WTC11 (cell line): ENCODE measurements around the gene BLOC1S3. TPM values are rescaled to one million over a fixed set of nuclear protein-coding genes. Genes with fewer than 3 reads are reported as not detected.

ENCODE experiments used
- CREB1 ChIP-seq: sonication (generic); formaldehyde crosslinking; IDR thresholded peaks from 2 replicates; pipeline ENCODE4 v1.8.0; 2023; ENCODE audit warnings: mild to moderate bottlenecking, missing genetic modification reagents
- CREM ChIP-seq: sonication (generic); formaldehyde crosslinking; IDR thresholded peaks from 2 replicates; pipeline ENCODE4 v1.8.1; 2022; ENCODE audit warnings: mild to moderate bottlenecking, missing genetic modification reagents, moderate library complexity
- ELF4 ChIP-seq: sonication (generic); formaldehyde crosslinking; IDR thresholded peaks from 2 replicates; pipeline ENCODE4 v1.8.1; 2022; ENCODE audit warnings: low read depth, mild to moderate bottlenecking, moderate library complexity, missing genetic modification reagents
- GABPB1 ChIP-seq: sonication (generic); formaldehyde crosslinking; IDR thresholded peaks from 2 replicates; pipeline ENCODE4 v1.8.1; 2023; ENCODE audit warnings: mild to moderate bottlenecking, missing genetic modification reagents
- GRHL2 ChIP-seq: fragments of 250-450 bp; sonication (Bioruptor Pico); IDR thresholded peaks from 2 replicates; pipeline ENCODE4 v1.8.0; 2022; ENCODE audit warnings: mild to moderate bottlenecking, moderate library complexity; ENCODE audit not compliant: insufficient replicate concordance, severe bottlenecking
- JAZF1 ChIP-seq: fragments of 250-450 bp; sonication (Bioruptor Pico); IDR thresholded peaks from 2 replicates; pipeline ENCODE4 v1.9.0; 2021; ENCODE audit warnings: moderate library complexity, mild to moderate bottlenecking, inconsistent platforms
- KAT7 ChIP-seq: sonication (generic); formaldehyde crosslinking; IDR thresholded peaks from 2 replicates; pipeline ENCODE4 v1.8.1; 2023; ENCODE audit warnings: missing genetic modification reagents, mild to moderate bottlenecking, borderline replicate concordance
- MYBL2 ChIP-seq: sonication (generic); formaldehyde crosslinking; IDR thresholded peaks from 2 replicates; pipeline ENCODE4 v1.8.1; 2023; ENCODE audit warnings: mild to moderate bottlenecking, moderate library complexity, missing genetic modification reagents
- NFE2L1 ChIP-seq: sonication (generic); formaldehyde crosslinking; IDR thresholded peaks from 2 replicates; pipeline ENCODE4 v1.8.1; 2023; ENCODE audit warnings: missing genetic modification reagents
- PRRX2 ChIP-seq: fragments of 250-450 bp; sonication (Bioruptor Pico); IDR thresholded peaks from 2 replicates; pipeline ENCODE4 v1.8.0; 2021; ENCODE audit warnings: mild to moderate bottlenecking
- SMAD4 ChIP-seq: sonication (generic); formaldehyde crosslinking; IDR thresholded peaks from 2 replicates; pipeline ENCODE4 v1.8.0; 2022; ENCODE audit warnings: mild to moderate bottlenecking, missing genetic modification reagents
- SOX15 ChIP-seq: fragments of 250-450 bp; sonication (Bioruptor Pico); IDR thresholded peaks from 2 replicates; pipeline ENCODE4 v1.9.0; 2021; ENCODE audit warnings: mild to moderate bottlenecking
- ZNF121 ChIP-seq: sonication (generic); formaldehyde crosslinking; IDR thresholded peaks from 2 replicates; pipeline ENCODE4 v1.8.0; 2023; ENCODE audit warnings: missing genetic modification reagents
- ZNF138 ChIP-seq: sonication (generic); formaldehyde crosslinking; conservative IDR thresholded peaks from 2 replicates; pipeline ENCODE4 v1.8.1; 2022; ENCODE audit warnings: mild to moderate bottlenecking, moderate library complexity, missing genetic modification reagents
- ZNF396 ChIP-seq: fragments of 250-450 bp; sonication (Bioruptor Pico); IDR thresholded peaks from 2 replicates; pipeline ENCODE4 v1.8.0; 2021; ENCODE audit warnings: mild to moderate bottlenecking, moderate library complexity, borderline replicate concordance
- total RNA-seq: library from RNA; stranded (reverse); gene quantifications from 3 replicates; pipeline ENCODE4 v1.2.3, GENCODE V29; 2021
- TF ChIP-seq, protein P1 (sequence below): sonication (generic); formaldehyde crosslinking; IDR thresholded peaks from 2 replicates; pipeline ENCODE4 v1.8.1; 2022; ENCODE audit warnings: mild to moderate bottlenecking, moderate library complexity, missing genetic modification reagents
- TF ChIP-seq, protein P2 (sequence below): sonication (generic); formaldehyde crosslinking; IDR thresholded peaks from 2 replicates; pipeline ENCODE4 v1.8.0; 2023; ENCODE audit warnings: mild to moderate bottlenecking, missing genetic modification reagents
- TF ChIP-seq, protein P3 (sequence below): sonication (generic); formaldehyde crosslinking; IDR thresholded peaks from 2 replicates; pipeline ENCODE4 v1.8.0; 2022; ENCODE audit warnings: mild to moderate bottlenecking, missing genetic modification reagents
- TF ChIP-seq, protein P4 (sequence below): sonication (generic); formaldehyde crosslinking; IDR thresholded peaks from 2 replicates; pipeline ENCODE4 v1.8.1; 2023; ENCODE audit warnings: mild to moderate bottlenecking, missing genetic modification reagents
- TF ChIP-seq, protein P5 (sequence below): sonication (generic); formaldehyde crosslinking; IDR thresholded peaks from 2 replicates; pipeline ENCODE4 v1.8.1; 2023; ENCODE audit warnings: mild to moderate bottlenecking, missing genetic modification reagents, moderate library complexity
- TF ChIP-seq, protein P6 (sequence below): fragments of 250-450 bp; sonication (Bioruptor Pico); IDR thresholded peaks from 2 replicates; pipeline ENCODE4 v1.9.0; 2021; ENCODE audit warnings: mild to moderate bottlenecking
- TF ChIP-seq, protein P7 (sequence below): sonication (generic); formaldehyde crosslinking; conservative IDR thresholded peaks from 2 replicates; pipeline ENCODE4 v1.8.1; 2023; ENCODE audit warnings: mild to moderate bottlenecking, low read depth, missing genetic modification reagents, moderate library complexity

The BLOC1S3 gene
- total RNA-seq, 1 experiment from 2014 or later: 10.0 TPM

DNA sequence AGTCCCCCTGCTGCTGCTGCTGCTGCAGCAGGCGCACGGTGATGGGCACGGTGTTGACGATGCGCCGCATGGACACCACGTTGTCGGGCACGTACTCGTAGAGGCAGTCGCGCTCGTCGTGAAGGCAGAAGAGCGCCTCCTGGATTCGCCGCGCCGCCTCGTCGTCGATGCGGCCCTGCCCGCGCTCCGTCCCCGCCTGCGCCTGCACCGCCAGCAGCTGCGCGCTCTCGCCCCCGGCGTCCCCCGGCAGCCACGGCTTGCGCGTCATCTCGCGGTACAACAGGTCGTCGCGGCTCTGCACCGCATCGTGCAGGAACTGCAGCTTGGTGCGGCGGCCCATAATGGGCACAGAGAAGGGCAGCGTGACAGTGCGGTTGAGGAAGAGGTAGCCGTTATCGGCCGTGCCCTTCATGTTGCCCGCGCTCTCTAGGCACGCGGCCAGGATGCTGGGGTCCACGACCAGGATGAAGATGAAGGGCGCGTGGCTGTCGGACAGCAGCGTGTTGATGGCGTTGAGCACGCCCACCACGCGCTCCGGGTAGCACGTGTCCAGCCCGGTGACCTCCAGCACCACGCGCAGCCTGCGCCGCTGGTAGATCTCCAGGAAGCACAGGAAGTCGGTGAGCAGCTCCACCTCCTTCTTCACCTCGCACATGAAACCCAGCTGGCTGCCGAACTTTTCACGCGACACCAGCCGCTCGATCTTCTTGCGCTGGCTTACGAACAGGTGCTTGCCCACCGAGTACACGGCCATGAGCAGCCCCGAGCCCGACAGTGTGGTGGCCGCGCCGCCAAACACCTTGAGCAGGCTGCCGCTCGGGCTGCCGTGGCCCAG, 25.9 kb upstream of the BLOC1S3 start (continued):
- TF ChIP-seq CREM (CRISPR knock-in tag) (peak; percentile 76; the same call in 1 of the 2 replicates), MYBL2 (CRISPR knock-in tag) (no peak; the same call in 1 of the 2 replicates), JAZF1 (CRISPR knock-in tag) (no peak), ZNF396 (CRISPR knock-in tag) (no peak), KAT7 (no peak), GABPB1 (CRISPR knock-in tag) (no peak), SMAD4 (CRISPR knock-in tag) (no peak; the same call in 1 of the 2 replicates), GRHL2 (no peak), SOX15 (CRISPR knock-in tag) (no peak), PRRX2 (CRISPR knock-in tag) (0 out of 2 replicates have a peak, but pooled peaks have one; percentile 25), NFE2L1 (peak; percentile 14; the same call in 1 of the 2 replicates), ZNF121 (CRISPR knock-in tag) (no peak), ELF4 (CRISPR knock-in tag) (no peak), ZNF138 (peak; percentile 93), CREB1 (CRISPR knock-in tag) (no peak)
- TF ChIP-seq, protein P1, sequence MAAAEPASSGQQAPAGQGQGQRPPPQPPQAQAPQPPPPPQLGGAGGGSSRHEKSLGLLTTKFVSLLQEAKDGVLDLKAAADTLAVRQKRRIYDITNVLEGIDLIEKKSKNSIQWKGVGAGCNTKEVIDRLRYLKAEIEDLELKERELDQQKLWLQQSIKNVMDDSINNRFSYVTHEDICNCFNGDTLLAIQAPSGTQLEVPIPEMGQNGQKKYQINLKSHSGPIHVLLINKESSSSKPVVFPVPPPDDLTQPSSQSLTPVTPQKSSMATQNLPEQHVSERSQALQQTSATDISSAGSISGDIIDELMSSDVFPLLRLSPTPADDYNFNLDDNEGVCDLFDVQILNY (CRISPR knock-in tag): peak; percentile 65; the same call in 1 of the 2 replicates
- TF ChIP-seq, protein P2, sequence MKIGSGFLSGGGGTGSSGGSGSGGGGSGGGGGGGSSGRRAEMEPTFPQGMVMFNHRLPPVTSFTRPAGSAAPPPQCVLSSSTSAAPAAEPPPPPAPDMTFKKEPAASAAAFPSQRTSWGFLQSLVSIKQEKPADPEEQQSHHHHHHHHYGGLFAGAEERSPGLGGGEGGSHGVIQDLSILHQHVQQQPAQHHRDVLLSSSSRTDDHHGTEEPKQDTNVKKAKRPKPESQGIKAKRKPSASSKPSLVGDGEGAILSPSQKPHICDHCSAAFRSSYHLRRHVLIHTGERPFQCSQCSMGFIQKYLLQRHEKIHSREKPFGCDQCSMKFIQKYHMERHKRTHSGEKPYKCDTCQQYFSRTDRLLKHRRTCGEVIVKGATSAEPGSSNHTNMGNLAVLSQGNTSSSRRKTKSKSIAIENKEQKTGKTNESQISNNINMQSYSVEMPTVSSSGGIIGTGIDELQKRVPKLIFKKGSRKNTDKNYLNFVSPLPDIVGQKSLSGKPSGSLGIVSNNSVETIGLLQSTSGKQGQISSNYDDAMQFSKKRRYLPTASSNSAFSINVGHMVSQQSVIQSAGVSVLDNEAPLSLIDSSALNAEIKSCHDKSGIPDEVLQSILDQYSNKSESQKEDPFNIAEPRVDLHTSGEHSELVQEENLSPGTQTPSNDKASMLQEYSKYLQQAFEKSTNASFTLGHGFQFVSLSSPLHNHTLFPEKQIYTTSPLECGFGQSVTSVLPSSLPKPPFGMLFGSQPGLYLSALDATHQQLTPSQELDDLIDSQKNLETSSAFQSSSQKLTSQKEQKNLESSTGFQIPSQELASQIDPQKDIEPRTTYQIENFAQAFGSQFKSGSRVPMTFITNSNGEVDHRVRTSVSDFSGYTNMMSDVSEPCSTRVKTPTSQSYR: peak; percentile 73; the same call in 1 of the 2 replicates
- TF ChIP-seq, protein P3, sequence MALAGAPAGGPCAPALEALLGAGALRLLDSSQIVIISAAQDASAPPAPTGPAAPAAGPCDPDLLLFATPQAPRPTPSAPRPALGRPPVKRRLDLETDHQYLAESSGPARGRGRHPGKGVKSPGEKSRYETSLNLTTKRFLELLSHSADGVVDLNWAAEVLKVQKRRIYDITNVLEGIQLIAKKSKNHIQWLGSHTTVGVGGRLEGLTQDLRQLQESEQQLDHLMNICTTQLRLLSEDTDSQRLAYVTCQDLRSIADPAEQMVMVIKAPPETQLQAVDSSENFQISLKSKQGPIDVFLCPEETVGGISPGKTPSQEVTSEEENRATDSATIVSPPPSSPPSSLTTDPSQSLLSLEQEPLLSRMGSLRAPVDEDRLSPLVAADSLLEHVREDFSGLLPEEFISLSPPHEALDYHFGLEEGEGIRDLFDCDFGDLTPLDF (CRISPR knock-in tag): no peak; the same call in 1 of the 2 replicates
- TF ChIP-seq, protein P4, sequence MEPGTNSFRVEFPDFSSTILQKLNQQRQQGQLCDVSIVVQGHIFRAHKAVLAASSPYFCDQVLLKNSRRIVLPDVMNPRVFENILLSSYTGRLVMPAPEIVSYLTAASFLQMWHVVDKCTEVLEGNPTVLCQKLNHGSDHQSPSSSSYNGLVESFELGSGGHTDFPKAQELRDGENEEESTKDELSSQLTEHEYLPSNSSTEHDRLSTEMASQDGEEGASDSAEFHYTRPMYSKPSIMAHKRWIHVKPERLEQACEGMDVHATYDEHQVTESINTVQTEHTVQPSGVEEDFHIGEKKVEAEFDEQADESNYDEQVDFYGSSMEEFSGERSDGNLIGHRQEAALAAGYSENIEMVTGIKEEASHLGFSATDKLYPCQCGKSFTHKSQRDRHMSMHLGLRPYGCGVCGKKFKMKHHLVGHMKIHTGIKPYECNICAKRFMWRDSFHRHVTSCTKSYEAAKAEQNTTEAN (CRISPR knock-in tag): peak; percentile 88; the same call in 1 of the 2 replicates
- TF ChIP-seq, protein P5, sequence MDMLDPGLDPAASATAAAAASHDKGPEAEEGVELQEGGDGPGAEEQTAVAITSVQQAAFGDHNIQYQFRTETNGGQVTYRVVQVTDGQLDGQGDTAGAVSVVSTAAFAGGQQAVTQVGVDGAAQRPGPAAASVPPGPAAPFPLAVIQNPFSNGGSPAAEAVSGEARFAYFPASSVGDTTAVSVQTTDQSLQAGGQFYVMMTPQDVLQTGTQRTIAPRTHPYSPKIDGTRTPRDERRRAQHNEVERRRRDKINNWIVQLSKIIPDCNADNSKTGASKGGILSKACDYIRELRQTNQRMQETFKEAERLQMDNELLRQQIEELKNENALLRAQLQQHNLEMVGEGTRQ (CRISPR knock-in tag): peak; percentile 8; the same call in 1 of the 2 replicates
- TF ChIP-seq, protein P6, sequence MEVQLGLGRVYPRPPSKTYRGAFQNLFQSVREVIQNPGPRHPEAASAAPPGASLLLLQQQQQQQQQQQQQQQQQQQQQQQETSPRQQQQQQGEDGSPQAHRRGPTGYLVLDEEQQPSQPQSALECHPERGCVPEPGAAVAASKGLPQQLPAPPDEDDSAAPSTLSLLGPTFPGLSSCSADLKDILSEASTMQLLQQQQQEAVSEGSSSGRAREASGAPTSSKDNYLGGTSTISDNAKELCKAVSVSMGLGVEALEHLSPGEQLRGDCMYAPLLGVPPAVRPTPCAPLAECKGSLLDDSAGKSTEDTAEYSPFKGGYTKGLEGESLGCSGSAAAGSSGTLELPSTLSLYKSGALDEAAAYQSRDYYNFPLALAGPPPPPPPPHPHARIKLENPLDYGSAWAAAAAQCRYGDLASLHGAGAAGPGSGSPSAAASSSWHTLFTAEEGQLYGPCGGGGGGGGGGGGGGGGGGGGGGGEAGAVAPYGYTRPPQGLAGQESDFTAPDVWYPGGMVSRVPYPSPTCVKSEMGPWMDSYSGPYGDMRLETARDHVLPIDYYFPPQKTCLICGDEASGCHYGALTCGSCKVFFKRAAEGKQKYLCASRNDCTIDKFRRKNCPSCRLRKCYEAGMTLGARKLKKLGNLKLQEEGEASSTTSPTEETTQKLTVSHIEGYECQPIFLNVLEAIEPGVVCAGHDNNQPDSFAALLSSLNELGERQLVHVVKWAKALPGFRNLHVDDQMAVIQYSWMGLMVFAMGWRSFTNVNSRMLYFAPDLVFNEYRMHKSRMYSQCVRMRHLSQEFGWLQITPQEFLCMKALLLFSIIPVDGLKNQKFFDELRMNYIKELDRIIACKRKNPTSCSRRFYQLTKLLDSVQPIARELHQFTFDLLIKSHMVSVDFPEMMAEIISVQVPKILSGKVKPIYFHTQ (CRISPR knock-in tag): no peak
- TF ChIP-seq, protein P7, sequence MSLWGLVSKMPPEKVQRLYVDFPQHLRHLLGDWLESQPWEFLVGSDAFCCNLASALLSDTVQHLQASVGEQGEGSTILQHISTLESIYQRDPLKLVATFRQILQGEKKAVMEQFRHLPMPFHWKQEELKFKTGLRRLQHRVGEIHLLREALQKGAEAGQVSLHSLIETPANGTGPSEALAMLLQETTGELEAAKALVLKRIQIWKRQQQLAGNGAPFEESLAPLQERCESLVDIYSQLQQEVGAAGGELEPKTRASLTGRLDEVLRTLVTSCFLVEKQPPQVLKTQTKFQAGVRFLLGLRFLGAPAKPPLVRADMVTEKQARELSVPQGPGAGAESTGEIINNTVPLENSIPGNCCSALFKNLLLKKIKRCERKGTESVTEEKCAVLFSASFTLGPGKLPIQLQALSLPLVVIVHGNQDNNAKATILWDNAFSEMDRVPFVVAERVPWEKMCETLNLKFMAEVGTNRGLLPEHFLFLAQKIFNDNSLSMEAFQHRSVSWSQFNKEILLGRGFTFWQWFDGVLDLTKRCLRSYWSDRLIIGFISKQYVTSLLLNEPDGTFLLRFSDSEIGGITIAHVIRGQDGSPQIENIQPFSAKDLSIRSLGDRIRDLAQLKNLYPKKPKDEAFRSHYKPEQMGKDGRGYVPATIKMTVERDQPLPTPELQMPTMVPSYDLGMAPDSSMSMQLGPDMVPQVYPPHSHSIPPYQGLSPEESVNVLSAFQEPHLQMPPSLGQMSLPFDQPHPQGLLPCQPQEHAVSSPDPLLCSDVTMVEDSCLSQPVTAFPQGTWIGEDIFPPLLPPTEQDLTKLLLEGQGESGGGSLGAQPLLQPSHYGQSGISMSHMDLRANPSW (CRISPR knock-in tag): no peak; the same call in 1 of the 2 replicates
